GM20000 (cell line): ENCODE results near the gene SLC5A9.

Source experiments
- DNase-seq: peaks from one replicate; pipeline ENCODE4 v3.0.0; 2012; ENCODE audit warnings: low spot score
- CTCF ChIP-seq: IDR thresholded peaks from 2 replicates; pipeline ENCODE4 v1.5.1; 2012; ENCODE audit warnings: mild to moderate bottlenecking, control low read depth; ENCODE audit errors: extremely low read depth, missing control alignments

The SLC5A9 gene

DNA sequence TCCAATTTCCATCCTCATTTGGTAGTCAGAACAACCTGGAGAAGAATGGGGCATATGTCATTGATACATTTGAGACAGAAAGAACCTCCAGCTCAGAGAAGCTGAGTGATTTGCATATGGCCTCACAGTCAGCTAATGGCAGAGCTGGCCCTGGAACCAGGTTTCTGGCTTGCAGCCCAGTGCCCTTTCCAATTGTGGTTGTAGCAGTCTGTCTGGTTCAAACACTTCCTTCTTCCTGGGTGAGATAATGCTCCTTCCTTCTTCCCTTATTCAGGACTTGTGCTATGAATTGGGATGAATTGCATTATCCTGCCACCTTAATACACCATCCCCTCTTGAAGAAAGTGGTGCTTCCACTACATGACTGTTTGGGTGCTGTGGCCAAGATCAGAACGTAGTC is 24.2 kb downstream of the SLC5A9 start:
- TF ChIP-seq CTCF: no peak
- no peak for DNase-seq

DNA sequence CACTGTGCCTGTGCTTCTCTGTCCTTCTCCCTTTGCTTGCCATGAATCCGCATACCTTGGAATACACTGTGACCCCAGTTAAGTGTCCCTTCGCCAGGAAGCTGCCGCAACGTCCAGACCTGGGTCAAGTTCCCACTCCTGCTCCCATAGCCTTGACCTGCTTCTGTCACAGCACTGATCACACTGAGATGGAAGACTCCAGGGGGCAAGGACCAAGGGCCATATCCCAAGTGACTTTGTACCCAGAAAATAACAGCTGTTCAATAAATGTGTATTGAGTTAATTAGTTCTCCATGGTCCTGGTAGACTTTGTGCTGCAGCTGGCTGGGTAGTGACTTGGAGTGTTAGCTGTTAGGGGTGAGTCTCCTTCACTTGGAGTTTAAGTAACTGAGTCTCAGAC is 25.8 kb downstream of the SLC5A9 start:
- DNase-seq: no peak
- TF ChIP-seq CTCF: no peak

- TF ChIP-seq CTCF: no peak
- no peak for DNase-seq
Observed at GRCh38 chr1:48249868-48250267, 27.4 kb downstream of the SLC5A9 start.

GRCh38 chr1:48250572-48250971 is 28.1 kb downstream of the SLC5A9 start:
- no peak for TF ChIP-seq CTCF
- DNase-seq: no peak

DNA sequence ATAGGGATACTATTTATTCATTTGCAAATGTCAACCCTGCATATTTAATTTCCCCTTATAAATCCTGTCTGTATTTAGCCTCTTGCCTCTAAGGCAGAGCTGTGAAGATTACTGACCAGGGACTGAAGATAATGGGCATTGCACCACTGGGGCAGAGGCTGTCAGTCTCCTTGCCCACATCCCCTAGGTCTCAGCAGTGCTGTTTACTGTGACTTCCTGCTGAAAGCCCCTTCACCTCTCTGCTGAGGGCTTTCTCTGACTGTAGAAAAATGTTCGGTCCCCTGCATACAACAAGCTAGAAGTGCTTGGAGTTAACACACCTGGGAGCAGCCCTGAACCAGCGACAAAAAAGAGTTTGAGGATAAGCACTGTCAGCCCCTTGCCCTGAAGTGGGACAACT is 28.8 kb downstream of the SLC5A9 start:
- DNase-seq: no peak
- TF ChIP-seq CTCF: no peak

GRCh38 chr1:48251821-48252220 is 29.3 kb downstream of the SLC5A9 start:
- no peak for TF ChIP-seq CTCF
- DNase-seq: no peak

DNA sequence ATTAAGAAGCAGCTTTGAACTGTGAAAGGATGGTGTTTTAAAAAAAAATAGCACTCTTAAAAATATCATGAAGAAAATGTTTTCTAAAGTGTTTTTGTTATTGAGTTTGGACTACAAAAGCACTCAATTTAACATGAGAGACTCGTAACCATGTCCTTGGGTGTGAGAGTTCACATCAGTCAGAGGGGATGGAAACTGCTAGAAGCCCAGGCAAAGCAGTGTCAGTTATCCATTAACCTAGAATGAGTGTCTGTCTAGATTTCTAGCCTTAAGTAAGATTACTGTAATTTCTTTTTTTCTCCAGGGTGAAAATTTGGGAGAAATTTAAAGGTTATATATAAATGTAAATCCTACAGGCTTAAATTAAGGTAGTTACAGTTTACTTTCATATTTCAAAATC is 31.7 kb downstream of the SLC5A9 start:
- DNase-seq: no peak
- no peak for TF ChIP-seq CTCF
